ENCODE measurements around the gene PIEZO1.

DNA sequence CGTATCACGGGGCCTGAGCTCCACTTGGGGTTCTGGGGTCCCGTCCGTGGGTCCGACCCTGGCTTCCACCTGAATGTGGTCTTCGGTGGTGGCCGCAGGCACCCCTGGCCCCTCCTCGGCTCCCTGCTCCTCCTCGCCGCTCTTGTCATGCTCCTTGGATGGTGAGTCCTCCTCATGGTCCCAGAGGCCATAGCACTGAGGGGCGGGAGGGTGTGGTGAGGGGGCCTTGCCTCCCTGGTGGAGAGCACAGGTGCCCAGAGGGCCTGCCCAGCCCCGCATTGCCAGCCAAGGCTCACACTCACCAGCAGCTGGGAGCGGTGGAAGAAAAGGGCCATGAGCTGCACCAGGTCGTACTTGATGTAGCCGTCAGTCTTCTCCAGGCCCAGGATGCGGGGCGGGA, 63.8 kb downstream of the PIEZO1 start:
- no peak for TF ChIP-seq EZH2 (IDR thresholded peaks at IDR 0.05)
- no peak for TF ChIP-seq FOXP2 (optimal IDR thresholded peaks at IDR 0.05; ENCODE audit: control extremely low read depth, extremely low read length, insufficient read depth)

Data from SK-N-MC (cell line).